NCI-H345 (cell line): ENCODE data around the gene CACNA1A.
"Not testable (repeated sequence)": the region's sequence is repeated elsewhere in the genome, so short reads cannot be mapped to it uniquely, and the experiment has no call there.

Experiments
- DNase-seq: peaks from one replicate; lab custom pipeline; 2025; lab: John Stamatoyannopoulos, UW

The CACNA1A gene

GRCh38 chr19:13198634-13199033 lies 307.6 kb downstream of the CACNA1A start:
- DNase-seq, result no peak

- DNase-seq, result no peak
Observed at GRCh38 chr19:13195678-13196077, 310.6 kb downstream of the CACNA1A start.

- no peak for DNase-seq
Observed at GRCh38 chr19:13190781-13191540, 315.3 kb downstream of the CACNA1A start.

- no peak for DNase-seq
Observed at GRCh38 chr19:13189600-13189999, 316.7 kb downstream of the CACNA1A start.

- DNase-seq, result no peak
Observed at GRCh38 chr19:13187419-13187818, 318.9 kb downstream of the CACNA1A start.

- not testable (repeated sequence) for DNase-seq
Observed at GRCh38 chr19:13186688-13187087, 319.6 kb downstream of the CACNA1A start.

- DNase-seq, result not testable (repeated sequence)
Observed at GRCh38 chr19:13185763-13186657, 320.3 kb downstream of the CACNA1A start.

- DNase-seq, result not testable (repeated sequence)
Observed at GRCh38 chr19:13184926-13185325, 321.4 kb downstream of the CACNA1A start.

GRCh38 chr19:13181747-13182388 lies 324.4 kb downstream of the CACNA1A start:
- no peak for DNase-seq

- DNase-seq, result not testable (repeated sequence)
Observed at GRCh38 chr19:13178291-13178690, 328.0 kb downstream of the CACNA1A start.

GRCh38 chr19:13177584-13177983 lies 328.7 kb downstream of the CACNA1A start:
- not testable (repeated sequence) for DNase-seq

- DNase-seq, result no peak
Observed at GRCh38 chr19:13176345-13176744, 329.9 kb downstream of the CACNA1A start.

- DNase-seq, result no peak
Observed at GRCh38 chr19:13173139-13173737, 333.0 kb downstream of the CACNA1A start.

GRCh38 chr19:13172346-13173138 lies 333.7 kb downstream of the CACNA1A start:
- DNase-seq, result no peak

- DNase-seq, result no peak
Observed at GRCh38 chr19:13171146-13171545, 335.1 kb downstream of the CACNA1A start.

- DNase-seq, result no peak
Observed at GRCh38 chr19:13169769-13170168, 336.5 kb downstream of the CACNA1A start.

GRCh38 chr19:13166151-13166550 lies 340.1 kb downstream of the CACNA1A start:
- DNase-seq, result not testable (repeated sequence)

GRCh38 chr19:13165162-13165997 lies 340.9 kb downstream of the CACNA1A start:
- DNase-seq, result no peak

GRCh38 chr19:13164343-13165161 lies 341.7 kb downstream of the CACNA1A start:
- DNase-seq, result no peak
